K562 (cell line): ENCODE results near the gene ANKRD10. TPM values are rescaled to one million over a fixed set of nuclear protein-coding genes. Genes with fewer than 3 reads are reported as not detected.

Source experiments
- AFF1 ChIP-seq, 2 experiments: fragments of 450-650 bp; IDR thresholded peaks; 2 replicates each; pipeline ENCODE4 v1.6.1; 2018; ENCODE audit warnings: mild to moderate bottlenecking in 2 of 2, low read depth in 1 of 2; ENCODE audit not compliant: partially characterized antibody in 2 of 2
- BHLHE40 ChIP-seq: IDR thresholded peaks from 2 replicates; pipeline ENCODE4 v1.6.1; 2011; ENCODE audit warnings: low read length, improper control_type of control experiment
- BRF2 ChIP-seq: IDR thresholded peaks from 3 replicates; pipeline ENCODE4 v1.6.1; 2011; ENCODE audit warnings: borderline replicate concordance, mild to moderate bottlenecking; ENCODE audit not compliant: insufficient read length, insufficient read depth
- CREM ChIP-seq: IDR thresholded peaks from 2 replicates; pipeline ENCODE4 v1.6.1; 2014; ENCODE audit warnings: antibody characterized with exemption, low read depth
- PRMT5 ChIP-seq: sonication (generic); formaldehyde crosslinking; IDR thresholded peaks from 2 replicates; pipeline ENCODE4 v1.5.0; 2020; ENCODE audit warnings: missing genetic modification reagents
- RBM25 ChIP-seq: fragments of 200-400 bp; formaldehyde crosslinking; IDR thresholded peaks from 2 replicates; pipeline ENCODE4 v1.6.1; 2018; ENCODE audit warnings: low read length, low read depth, moderate library complexity; ENCODE audit not compliant: severe bottlenecking
- SIX5 ChIP-seq, 2 experiments: IDR thresholded peaks; 2 replicates each; pipeline ENCODE4 v1.6.1; 2011; ENCODE audit warnings: low read length in 2 of 2, borderline replicate concordance in 1 of 2, low read depth in 1 of 2, mild to moderate bottlenecking in 1 of 2, moderate library complexity in 1 of 2; ENCODE audit not compliant: insufficient read depth in 1 of 2
- SMARCB1 ChIP-seq: IDR thresholded peaks from 2 replicates; pipeline ENCODE4 v1.6.1; 2011; ENCODE audit warnings: improper control_type of control experiment, low read depth; ENCODE audit not compliant: insufficient read length
- SMARCC2 ChIP-seq: fragments of 450-650 bp; IDR thresholded peaks from 2 replicates; pipeline ENCODE4 v1.6.1; 2017; ENCODE audit warnings: antibody characterized with exemption, moderate library complexity, mild to moderate bottlenecking, low read depth
- TCF3 ChIP-seq: sonication (generic); formaldehyde crosslinking; IDR thresholded peaks from 2 replicates; pipeline ENCODE4 v1.4.0; 2020; ENCODE audit warnings: mild to moderate bottlenecking, missing genetic modification reagents
- THAP12 ChIP-seq: fragments of 250-450 bp; sonication (Bioruptor Pico); IDR thresholded peaks from 2 replicates; pipeline ENCODE4 v1.9.0; 2021; ENCODE audit warnings: mild to moderate bottlenecking, inconsistent platforms
- WHSC1 ChIP-seq: IDR thresholded peaks from one replicate; pipeline ENCODE4 v1.6.1; 2012; ENCODE audit warnings: low read length, control low read depth, inconsistent platforms
- ZNF23 ChIP-seq: fragments of 250-450 bp; sonication (Bioruptor Pico); IDR thresholded peaks from 2 replicates; pipeline ENCODE4 v1.4.0; 2020; ENCODE audit warnings: mild to moderate bottlenecking
- polyA plus RNA-seq, 8 experiments: library from polyadenylated mRNA; depleted of rRNA in 4 of 8; stranded (reverse) in 5 of 8; unstranded in 3 of 8; fragments of >200 nt; fragmentation: Nextera tagmentation in 2 of 8; fragmentation: Illumina TruSeq in 1 of 8; extraction: Ambion mirVana in 2 of 8; extraction: Trizol in 1 of 8; gene quantifications; 2 replicates each; pipeline versions ENCODE4 v1.2.1 to v1.2.3, GENCODE V29; 2011 to 2014; ENCODE audit warnings: inconsistent platforms in 1 of 8, missing spikeins in 1 of 8
- total RNA-seq, 7 experiments: library from RNA; depleted of rRNA in 6 of 7; stranded (reverse); fragments of >200 nt in 6 of 7; fragmentation: Illumina TruSeq in 2 of 7; extraction: Trizol in 2 of 7; gene quantifications; 2 replicates each; pipeline versions ENCODE4 v1.2.1 to v1.2.3, GENCODE V29; 2011 to 2021; ENCODE audit warnings: low replicate concordance in 1 of 7
- TF ChIP-seq, protein P1 (sequence below): fragments of 250-450 bp; sonication (Bioruptor Pico); IDR thresholded peaks from 2 replicates; pipeline ENCODE4 v1.4.0; 2020; ENCODE audit warnings: mild to moderate bottlenecking
- TF ChIP-seq, protein P2 (sequence below): sonication (generic); formaldehyde crosslinking; IDR thresholded peaks from 2 replicates; pipeline ENCODE4 v1.8.0; 2022; ENCODE audit warnings: missing genetic modification reagents, mild to moderate bottlenecking, borderline replicate concordance
- TF ChIP-seq, protein P3 (sequence below): fragments of 450-650 bp; IDR thresholded peaks from 2 replicates; pipeline ENCODE4 v1.6.1; 2016; ENCODE audit warnings: low read depth, mild to moderate bottlenecking, moderate library complexity

Gene ANKRD10
- total and polyA plus RNA-seq, 9 of the 15 experiments (the other 6 are each of a cell fraction or from before 2014, with no cell fraction given): 21.7 to 183 (median 45.0) TPM

- peak in 1 of 2 experiments; percentile 33 for TF ChIP-seq AFF1 (IDR thresholded peaks at IDR 0.05; ENCODE audit: low read depth in 1 of 2, partially characterized antibody in 2 of 2)
- no peak for TF ChIP-seq BRF2
- TF ChIP-seq, protein P1, sequence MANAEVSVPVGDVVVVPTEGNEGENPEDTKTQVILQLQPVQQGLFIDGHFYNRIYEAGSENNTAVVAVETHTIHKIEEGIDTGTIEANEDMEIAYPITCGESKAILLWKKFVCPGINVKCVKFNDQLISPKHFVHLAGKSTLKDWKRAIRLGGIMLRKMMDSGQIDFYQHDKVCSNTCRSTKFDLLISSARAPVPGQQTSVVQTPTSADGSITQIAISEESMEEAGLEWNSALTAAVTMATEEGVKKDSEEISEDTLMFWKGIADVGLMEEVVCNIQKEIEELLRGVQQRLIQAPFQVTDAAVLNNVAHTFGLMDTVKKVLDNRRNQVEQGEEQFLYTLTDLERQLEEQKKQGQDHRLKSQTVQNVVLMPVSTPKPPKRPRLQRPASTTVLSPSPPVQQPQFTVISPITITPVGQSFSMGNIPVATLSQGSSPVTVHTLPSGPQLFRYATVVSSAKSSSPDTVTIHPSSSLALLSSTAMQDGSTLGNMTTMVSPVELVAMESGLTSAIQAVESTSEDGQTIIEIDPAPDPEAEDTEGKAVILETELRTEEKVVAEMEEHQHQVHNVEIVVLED (CRISPR knock-in tag): no peak
- TF ChIP-seq PRMT5: no peak
- no peak for TF ChIP-seq SMARCB1
- no peak for TF ChIP-seq WHSC1
- no peak for TF ChIP-seq SMARCC2
- TF ChIP-seq SIX5 (IDR thresholded peaks at IDR 0.05; ENCODE audit: borderline replicate concordance in 1 of 2, insufficient read depth in 1 of 2, low read depth in 1 of 2, low read length in 2 of 2): no peak
- peak; percentile 84 for TF ChIP-seq TCF3 (CRISPR knock-in tag)
- TF ChIP-seq RBM25: no peak
- TF ChIP-seq, protein P2, sequence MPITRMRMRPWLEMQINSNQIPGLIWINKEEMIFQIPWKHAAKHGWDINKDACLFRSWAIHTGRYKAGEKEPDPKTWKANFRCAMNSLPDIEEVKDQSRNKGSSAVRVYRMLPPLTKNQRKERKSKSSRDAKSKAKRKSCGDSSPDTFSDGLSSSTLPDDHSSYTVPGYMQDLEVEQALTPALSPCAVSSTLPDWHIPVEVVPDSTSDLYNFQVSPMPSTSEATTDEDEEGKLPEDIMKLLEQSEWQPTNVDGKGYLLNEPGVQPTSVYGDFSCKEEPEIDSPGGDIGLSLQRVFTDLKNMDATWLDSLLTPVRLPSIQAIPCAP (CRISPR knock-in tag): no peak
- TF ChIP-seq CREM: no peak
- TF ChIP-seq THAP12 (CRISPR knock-in tag): no peak
- TF ChIP-seq, protein P3, sequence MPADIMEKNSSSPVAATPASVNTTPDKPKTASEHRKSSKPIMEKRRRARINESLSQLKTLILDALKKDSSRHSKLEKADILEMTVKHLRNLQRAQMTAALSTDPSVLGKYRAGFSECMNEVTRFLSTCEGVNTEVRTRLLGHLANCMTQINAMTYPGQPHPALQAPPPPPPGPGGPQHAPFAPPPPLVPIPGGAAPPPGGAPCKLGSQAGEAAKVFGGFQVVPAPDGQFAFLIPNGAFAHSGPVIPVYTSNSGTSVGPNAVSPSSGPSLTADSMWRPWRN: no peak
- no peak for TF ChIP-seq BHLHE40
- TF ChIP-seq ZNF23 (CRISPR knock-in tag): no peak
Measured at GRCh38 chr13:110957181-110957884, 42.5 kb upstream of the ANKRD10 start (continued).
